Mesodermal cell (in vitro differentiated cells): ENCODE results near the gene CWH43.
"Not testable (repeated sequence)": the region's sequence is repeated elsewhere in the genome, so short reads cannot be mapped to it uniquely, and the experiment has no call there.

ENCODE experiments used
- H3K27ac ChIP-seq: 2 replicates; pipeline ENCODE4 v1.7.0; 2013; ENCODE audit warnings: mild to moderate bottlenecking, low read depth, low read length, moderate library complexity; ENCODE audit not compliant: severe bottlenecking
- H3K36me3 ChIP-seq: 2 replicates; pipeline ENCODE4 v1.7.1; 2013; ENCODE audit warnings: mild to moderate bottlenecking, low read length, moderate library complexity; ENCODE audit not compliant: control insufficient read depth, insufficient read depth
- H3K4me1 ChIP-seq: one replicate; pipeline ENCODE4 v1.7.1; 2013; ENCODE audit warnings: mild to moderate bottlenecking, low read length; ENCODE audit not compliant: insufficient read depth, control insufficient read depth, poor library complexity, severe bottlenecking
- H3K4me3 ChIP-seq: 2 replicates; pipeline ENCODE4 v1.7.0; 2013; ENCODE audit warnings: low read length, control low read depth, mild to moderate bottlenecking; ENCODE audit not compliant: insufficient read depth, poor library complexity, severe bottlenecking; ENCODE audit errors: extremely low read depth
- H3K9me3 ChIP-seq: 2 replicates; pipeline ENCODE4 v1.7.1; 2013; ENCODE audit warnings: mild to moderate bottlenecking, low read length, moderate library complexity; ENCODE audit not compliant: control insufficient read depth
- WGBS, 2 experiments: methylation state at CpG; one replicate each; pipeline ENCODE4 v1.1.5; 2013; ENCODE audit warnings: missing lambda C conversion rate in 2 of 2; ENCODE audit not compliant: insufficient coverage in 2 of 2; 5-methylcytosine and 5-hydroxymethylcytosine counted together

Gene CWH43

DNA sequence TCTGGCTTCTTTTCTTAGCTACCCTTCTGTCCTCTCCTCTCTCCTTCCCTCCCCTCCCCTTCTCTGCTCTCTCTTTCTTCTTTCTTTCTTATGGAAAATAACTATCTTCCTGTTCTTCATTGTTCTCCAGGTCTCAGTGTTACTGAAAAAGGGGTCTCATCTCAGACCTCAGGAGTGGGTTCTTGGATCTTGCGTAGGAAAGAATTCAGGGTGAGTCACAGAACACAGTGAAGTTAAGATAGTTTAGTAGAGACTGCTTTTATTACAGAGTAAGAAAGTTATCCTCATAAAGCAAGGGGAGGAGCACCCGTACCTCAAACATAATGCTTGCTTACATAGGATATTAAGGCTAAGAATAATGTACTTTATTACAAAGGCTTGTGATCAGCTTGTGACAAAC, 31.8 kb upstream of the CWH43 start:
- no peak overlapping the region for H3K4me3 ChIP-seq
- H3K27ac ChIP-seq: no peak overlapping the region
- no peaks in the 10 kb centered on the region for H3K36me3 ChIP-seq
- WGBS, 2 experiments: 43 to 67% methylated on average over 1 of the region's 2 CpGs
- H3K4me1 ChIP-seq: no peaks in the 10 kb centered on the region
- H3K9me3 ChIP-seq: peaks cover 7% of the 10 kb centered on the region

DNA sequence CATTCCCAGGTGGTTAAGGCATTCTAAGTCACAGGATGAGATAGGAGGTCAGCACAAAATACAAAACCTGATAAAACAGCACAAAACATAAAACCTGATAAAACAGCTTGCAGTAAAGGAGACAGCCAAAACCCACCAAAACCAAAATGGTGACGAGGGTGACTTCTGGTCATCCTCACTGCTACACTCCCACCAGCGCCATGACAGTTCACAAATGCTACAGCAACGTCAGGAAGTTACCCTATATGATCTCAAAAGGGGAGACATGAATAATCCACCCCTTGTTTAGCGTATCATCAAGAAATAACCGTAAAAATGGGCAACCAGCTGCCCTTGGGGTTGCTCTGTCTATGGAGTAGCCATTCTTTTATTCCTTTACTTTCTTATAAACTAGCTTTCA, 28.7 kb upstream of the CWH43 start:
- H3K4me1 ChIP-seq, H3K4me3 ChIP-seq, H3K36me3 ChIP-seq, H3K27ac ChIP-seq, H3K9me3 ChIP-seq: not testable (repeated sequence)
- WGBS, 2 experiments: 88 to 96% methylated on average over 5 of the region's 5 CpGs

DNA sequence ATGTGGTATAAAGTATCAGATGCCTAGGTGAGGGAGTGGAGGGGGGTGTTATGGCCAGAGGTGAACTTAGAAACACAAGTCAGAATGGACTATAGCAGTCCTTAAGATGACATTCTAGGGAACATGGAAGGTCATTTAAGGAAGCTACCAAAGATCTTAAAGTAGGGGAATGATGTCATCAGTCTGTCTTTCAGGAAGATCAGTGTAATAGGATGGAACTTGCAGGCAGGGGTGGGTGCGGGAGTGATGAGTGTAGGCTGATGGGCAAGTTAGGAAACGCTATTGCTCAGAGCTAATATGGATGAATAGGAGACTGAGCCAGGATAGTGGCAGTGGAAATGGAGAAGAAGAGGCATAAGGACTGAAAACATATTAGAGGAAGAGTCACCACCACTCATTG, 27.5 kb upstream of the CWH43 start:
- WGBS, 2 experiments: 83 to 87% methylated on average over 1 to 2 of the region's 2 CpGs

DNA sequence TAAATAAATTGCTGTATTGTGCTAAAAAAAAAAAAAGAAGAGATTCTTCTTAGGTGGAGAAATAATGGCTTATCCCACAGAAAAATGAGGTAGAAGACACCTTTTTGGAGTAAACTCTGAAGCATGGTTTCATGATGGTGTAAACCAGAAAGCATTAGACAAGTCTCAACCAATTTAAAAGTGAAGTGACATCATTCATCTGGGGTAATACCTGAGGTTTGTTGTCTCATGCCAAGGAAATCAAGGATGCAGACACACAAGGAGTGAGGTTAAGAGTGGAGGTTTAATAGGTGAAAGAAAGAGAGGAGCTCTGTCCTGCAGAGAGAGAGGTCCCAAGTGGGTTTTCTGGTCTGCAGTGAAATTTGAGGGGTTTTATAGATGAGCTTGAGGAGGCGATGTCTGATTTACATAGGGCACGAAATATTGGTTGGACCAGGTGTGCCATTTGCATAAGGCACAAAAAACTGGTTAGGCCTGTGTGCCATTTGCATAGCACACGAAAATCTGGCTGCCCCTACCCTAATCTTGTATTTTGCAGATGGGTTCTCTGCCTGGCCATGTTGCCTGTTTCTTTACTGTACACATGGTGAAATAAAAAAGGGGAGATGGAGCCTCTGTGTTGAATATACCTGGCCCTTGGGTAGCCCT, 25.0 kb upstream of the CWH43 start:
- H3K9me3 ChIP-seq: no peaks in the 10 kb centered on the region
- H3K4me3 ChIP-seq: no peak overlapping the region
- H3K4me1 ChIP-seq: no peaks in the 10 kb centered on the region
- H3K27ac ChIP-seq: no peak overlapping the region
- H3K36me3 ChIP-seq: no peaks in the 10 kb centered on the region
- 67 to 85% methylated on average over 2 to 3 of the region's 3 CpGs for WGBS, 2 experiments

More for the DNA sequence above, 27.5 kb upstream of the CWH43 start:
- Histone ChIP-seq H3K4me3 (no peak overlapping the region), H3K36me3 (no peaks in the 10 kb centered on the region), H3K27ac (no peak overlapping the region), H3K4me1 (no peaks in the 10 kb centered on the region), H3K9me3 (no peaks in the 10 kb centered on the region)

DNA sequence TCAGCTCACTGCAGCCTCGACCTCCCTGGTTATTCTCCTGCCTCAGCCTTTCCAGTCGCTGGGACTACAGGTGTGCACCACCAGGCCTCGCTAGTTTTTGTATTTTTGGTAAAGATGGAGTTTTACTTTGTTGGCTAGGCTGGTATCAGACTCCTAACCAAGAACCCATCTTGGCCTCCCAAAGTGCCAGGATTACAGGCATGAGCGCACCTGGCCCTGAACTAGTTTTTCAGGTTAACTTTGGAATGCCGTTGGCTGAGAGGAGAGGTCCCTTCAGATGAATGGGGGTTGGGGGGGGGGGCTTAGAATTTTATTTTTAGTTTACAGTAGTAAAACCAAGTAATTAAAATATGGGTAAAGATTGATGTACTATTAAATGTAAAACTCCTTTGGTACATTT, 23.4 kb upstream of the CWH43 start:
- Histone ChIP-seq H3K27ac (no peak overlapping the region), H3K9me3 (no peaks in the 10 kb centered on the region), H3K4me3 (no peak overlapping the region), H3K36me3 (no peaks in the 10 kb centered on the region), H3K4me1 (no peaks in the 10 kb centered on the region)
- WGBS, 2 experiments: 89 to 90% methylated on average over 2 to 5 of the region's 5 CpGs

DNA sequence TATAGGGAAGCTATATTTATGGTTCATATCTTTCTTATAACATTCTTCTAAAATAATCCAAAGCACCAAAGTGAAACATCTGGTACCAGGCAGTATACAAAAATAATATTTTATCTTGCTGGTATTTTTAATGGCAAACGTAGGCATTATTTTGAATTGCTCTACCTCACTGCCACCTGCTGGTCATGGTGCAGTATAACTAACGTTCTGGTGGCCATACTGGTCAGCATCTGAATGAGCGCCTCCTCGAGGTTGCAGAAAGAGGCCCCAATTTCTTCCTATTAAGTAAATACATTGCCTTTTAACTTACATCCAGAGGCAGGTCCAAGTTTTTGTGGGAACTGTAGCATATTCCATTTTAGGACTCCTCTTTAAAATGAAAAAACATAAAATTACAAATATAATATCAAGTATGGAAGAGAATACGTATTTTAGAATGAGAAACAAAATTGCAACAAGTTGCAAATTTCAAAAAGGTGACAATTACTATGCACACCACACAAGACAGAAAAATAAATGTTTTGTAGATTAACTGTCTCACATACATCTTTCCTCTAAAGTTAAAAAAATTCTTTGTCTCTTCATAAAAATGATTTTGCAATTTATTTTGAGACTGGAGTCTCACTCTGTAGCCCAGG, 22.9 kb upstream of the CWH43 start:
- Histone ChIP-seq H3K36me3 (no peaks in the 10 kb centered on the region), H3K4me1 (no peaks in the 10 kb centered on the region), H3K27ac (no peak overlapping the region), H3K9me3 (no peaks in the 10 kb centered on the region), H3K4me3 (no peak overlapping the region)
- WGBS, 2 experiments: 0% methylated on average over 1 to 2 of the region's 5 CpGs

DNA sequence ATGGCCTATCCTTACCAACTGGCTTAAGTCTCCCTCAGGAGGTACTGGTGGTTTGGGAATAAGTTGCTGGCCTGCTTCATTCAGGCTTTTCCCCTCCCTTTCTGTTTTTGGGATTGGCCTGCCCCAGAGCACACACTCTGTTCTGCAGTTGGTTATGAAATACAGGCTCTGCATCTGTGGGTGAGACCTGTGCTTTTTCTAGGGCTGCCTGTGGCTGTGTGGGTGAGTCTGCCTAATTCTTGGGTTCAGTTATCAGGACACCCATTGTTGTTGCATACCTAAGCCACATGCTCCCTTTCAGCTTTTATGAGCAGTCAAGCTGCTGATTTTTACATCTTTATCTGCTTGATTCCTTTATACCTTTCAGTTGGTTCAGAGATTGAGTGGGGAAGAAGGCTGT, 19.0 kb upstream of the CWH43 start:
- no peaks in the 10 kb centered on the region for H3K9me3 ChIP-seq
- no peak overlapping the region for H3K4me3 ChIP-seq
- H3K4me1 ChIP-seq: no peaks in the 10 kb centered on the region
- H3K36me3 ChIP-seq: no peaks in the 10 kb centered on the region
- H3K27ac ChIP-seq: no peak overlapping the region

DNA sequence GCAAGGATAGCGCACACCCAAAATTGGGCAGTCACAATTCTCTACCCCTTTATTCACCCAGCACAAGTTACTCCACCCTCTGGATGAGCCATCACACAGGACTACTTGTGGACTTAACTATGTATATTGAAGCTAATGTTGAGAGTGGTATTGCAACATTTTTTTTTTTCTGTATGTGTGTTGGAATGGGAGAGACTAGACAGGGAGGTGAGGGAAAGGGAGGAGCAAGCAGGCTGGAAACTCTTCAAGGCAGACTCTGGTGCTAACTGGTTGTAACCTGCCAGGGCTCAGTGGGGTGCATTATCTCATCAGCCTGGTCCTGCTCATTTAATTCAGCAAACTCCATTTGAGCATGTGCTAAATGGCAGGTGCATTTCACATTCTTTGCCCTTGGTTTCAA, 18.4 kb upstream of the CWH43 start:
- Histone ChIP-seq H3K27ac (no peak overlapping the region), H3K4me3 (no peak overlapping the region), H3K4me1 (no peaks in the 10 kb centered on the region), H3K36me3 (no peaks in the 10 kb centered on the region), H3K9me3 (no peaks in the 10 kb centered on the region)
- 100% methylated on average over 1 of the region's 1 CpG; no CpG with 5 or more reads in 1 of the 2 experiments for WGBS, 2 experiments

DNA sequence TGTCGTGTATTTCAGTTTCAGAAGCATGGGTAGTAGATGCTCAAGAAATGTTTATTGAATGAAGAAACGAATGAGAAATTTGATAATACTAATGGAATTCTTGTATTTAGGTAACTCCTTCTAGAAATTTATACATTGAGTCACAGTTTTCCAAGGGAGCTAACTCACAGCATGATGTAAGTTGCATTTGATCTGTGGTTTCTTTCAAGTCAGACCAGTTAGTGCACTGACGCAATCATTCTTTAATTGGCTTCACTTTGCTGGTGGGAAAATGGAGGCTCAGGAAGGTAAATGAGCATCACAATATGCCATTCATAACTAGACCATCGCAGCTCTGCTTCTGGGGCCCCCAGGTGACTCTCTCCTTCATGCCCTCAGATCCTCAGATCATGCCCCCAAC, 17.3 kb upstream of the CWH43 start:
- 56 to 100% methylated on average over 1 of the region's 4 CpGs for WGBS, 2 experiments
- H3K4me3 ChIP-seq: no peak overlapping the region
- H3K27ac ChIP-seq: no peak overlapping the region
- H3K9me3 ChIP-seq: no peaks in the 10 kb centered on the region
- H3K4me1 ChIP-seq: no peaks in the 10 kb centered on the region
- H3K36me3 ChIP-seq: no peaks in the 10 kb centered on the region

DNA sequence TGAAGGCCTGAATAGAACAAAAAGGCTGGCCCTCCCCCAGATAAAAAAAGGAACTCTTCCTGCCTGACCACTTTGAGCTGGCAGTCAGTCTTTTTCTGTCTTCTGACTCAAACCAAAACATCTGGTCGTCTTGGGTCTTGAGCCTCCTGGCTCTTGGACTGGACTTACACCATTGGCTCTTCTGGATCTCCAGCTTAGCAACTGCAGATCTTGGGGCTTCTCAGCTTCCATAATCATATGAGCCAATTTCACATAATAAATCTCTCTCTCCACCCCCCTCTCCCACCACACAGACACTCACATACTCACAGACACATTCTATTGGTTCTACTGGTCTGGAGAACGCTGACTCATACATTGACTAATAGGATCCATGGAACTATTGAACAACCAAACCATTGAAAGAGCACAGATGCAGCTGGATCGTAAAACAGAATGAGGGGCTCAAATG, 15.6 kb upstream of the CWH43 start:
- WGBS, 2 experiments: 68 to 85% methylated on average over 2 to 3 of the region's 3 CpGs
- Histone ChIP-seq H3K9me3 (no peaks in the 10 kb centered on the region), H3K36me3 (no peaks in the 10 kb centered on the region), H3K4me3 (no peak overlapping the region), H3K27ac (no peak overlapping the region), H3K4me1 (no peaks in the 10 kb centered on the region)

DNA sequence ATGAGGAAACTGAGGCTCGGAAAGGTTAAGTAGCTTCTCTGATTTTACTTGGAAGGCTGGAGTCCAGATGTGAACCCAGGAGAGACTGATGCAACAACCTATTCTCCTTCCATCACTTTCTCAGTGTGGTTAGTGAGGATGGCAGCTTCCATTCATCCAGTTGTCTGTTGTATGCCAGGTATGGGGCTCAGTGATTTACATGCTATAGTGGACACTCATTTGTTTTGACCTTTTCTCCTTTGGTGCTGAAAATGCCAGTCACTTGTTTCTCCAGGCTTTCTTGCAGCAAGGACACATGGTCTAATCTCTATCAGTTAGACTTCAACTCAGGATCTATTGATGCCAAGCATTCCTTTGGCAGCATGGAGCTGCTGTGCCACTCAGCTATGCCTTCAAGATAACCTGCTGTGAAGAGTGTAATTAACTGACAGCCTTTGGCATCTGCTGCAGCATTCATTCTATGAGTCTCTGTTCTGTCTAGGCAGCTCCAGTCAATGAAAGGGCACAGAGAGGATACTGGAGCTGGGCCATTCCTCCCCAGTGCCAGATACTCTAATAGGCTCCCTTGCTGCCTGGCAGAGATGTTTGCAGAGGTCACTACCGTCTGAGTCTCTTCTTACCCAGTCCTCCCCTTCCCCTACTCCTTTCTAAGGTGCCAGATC, 11.0 kb upstream of the CWH43 start:
- WGBS, 2 experiments: 39 to 67% methylated on average over 1 to 2 of the region's 2 CpGs
- H3K36me3 ChIP-seq: no peaks in the 10 kb centered on the region
- no peak overlapping the region for H3K4me3 ChIP-seq
- no peaks in the 10 kb centered on the region for H3K4me1 ChIP-seq
- H3K9me3 ChIP-seq: no peaks in the 10 kb centered on the region
- no peak overlapping the region for H3K27ac ChIP-seq
